ENCODE measurements around the gene MMGT1.

Gene MMGT1

DNA sequence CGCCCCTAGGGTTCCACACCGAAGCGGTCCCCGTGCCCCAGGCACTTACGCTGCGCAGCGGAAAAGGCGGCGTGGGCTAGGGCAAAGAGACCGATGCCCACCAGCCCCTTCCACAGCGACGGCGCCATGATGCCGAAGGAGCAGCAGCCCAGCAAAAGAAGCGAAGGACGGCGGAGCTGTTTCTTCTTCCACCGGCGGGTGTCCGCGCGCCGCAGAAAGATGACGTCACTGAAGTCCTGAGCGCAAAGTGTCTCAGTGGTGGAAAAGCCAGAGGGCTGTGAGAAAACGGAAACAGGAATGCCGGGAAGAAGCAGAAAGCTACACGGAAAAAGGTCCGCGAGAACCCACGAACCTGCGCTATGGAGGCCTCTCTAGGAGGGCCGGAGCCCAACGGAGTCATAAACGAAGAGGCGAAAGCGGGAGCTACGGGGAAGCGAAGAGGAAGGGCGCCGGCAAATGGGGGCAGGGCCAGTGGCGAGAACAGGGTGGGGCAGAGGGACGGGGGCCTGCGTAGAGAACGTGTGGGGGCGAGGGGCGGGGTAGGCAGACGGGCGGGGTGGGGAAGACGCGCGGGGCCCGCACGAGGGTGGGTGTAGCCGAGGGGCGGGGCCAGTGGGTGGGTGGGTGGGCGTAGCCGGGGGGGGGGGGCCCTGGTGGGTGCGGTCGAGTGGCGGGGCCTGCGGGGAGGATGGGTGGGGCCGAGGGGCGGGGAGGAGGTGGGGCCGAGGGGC, at the start of gene MMGT1:
Gene MMGT1 (minus strand): TSS at position 441 of the 731 bp plus-strand sequence. CDS start 313 bp downstream, at position 128.
- peak within 1 kb of the TSS; percentile 80 for H3K4me3 ChIP-seq (ENCODE audit: low read length)
- peak within 1 kb of the TSS; percentile 76 for H3K27ac ChIP-seq (ENCODE audit: low read length)
- no peaks in the 10 kb centered on the region for H3K36me3 ChIP-seq (replicated peaks; ENCODE audit: insufficient read depth, low read length)
- H3K4me2 ChIP-seq (ENCODE audit: low read depth, low read length) = peak within 1 kb of the TSS; percentile 66
- no peaks in the 10 kb centered on the region for H3K9me2 ChIP-seq (replicated peaks; ENCODE audit: insufficient read depth, low read length)
- H3K4me1 ChIP-seq (ENCODE audit: low read length) = no peaks in the 10 kb centered on the region
- H3F3A ChIP-seq (ENCODE audit: insufficient read depth, low read length) = no peaks in the 10 kb centered on the region
- TF ChIP-seq EZH2 (optimal IDR thresholded peaks at IDR 0.05; ENCODE audit: low read depth, low read length) = no peak
- TF ChIP-seq EZH2phosphoT487 (IDR thresholded peaks at IDR 0.05; ENCODE audit: low read length) = no peak
- TF ChIP-seq CTCF (IDR thresholded peaks at IDR 0.05; ENCODE audit: low read length) = no peak
- H2AFZ ChIP-seq (ENCODE audit: low read length) = peak within 1 kb of the TSS; percentile 80
- H3K9ac ChIP-seq (ENCODE audit: low read length) = peak within 1 kb of the TSS; percentile 76
- no peaks in the 10 kb centered on the region for H3K9me3 ChIP-seq (replicated peaks; ENCODE audit: insufficient read depth, low read length)
- H3K79me2 ChIP-seq (ENCODE audit: low read length) = peaks cover 23% of the 10 kb centered on the region
- no peaks in the 10 kb centered on the region for H3K27me3 ChIP-seq (replicated peaks; ENCODE audit: insufficient read depth, low read length)
- no peaks in the 10 kb centered on the region for H4K20me1 ChIP-seq (ENCODE audit: insufficient read depth, low read length)
- peak; percentile 73 for DNase-seq

DNA sequence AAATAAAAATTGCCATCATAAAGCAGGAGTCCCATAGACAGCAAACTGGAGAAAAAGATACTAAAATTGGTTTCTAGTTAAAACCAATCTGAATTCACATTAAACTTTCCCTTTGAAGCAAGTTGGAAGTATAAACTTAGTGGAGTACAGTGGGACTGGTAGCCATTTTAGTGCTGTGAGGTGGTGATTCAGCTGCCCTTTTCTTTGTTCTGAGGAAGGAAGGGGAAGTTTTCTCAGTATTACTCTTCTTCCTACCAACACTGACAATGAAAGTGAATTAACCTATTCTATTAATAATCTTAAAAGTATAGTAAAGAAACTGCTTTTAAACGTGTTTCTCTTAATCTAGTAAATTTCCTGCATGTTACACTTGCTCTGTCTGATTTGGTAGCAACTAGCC, 48.1 kb upstream of the MMGT1 start:
- Histone ChIP-seq H3K9me2 (replicated peaks; ENCODE audit: insufficient read depth, low read length) (no peaks in the 10 kb centered on the region), H3K36me3 (replicated peaks; ENCODE audit: insufficient read depth, low read length) (no peaks in the 10 kb centered on the region), H3K27ac (ENCODE audit: low read length) (peak overlapping the region; percentile 30; the same call in 1 of the 2 replicates), H3K79me2 (ENCODE audit: low read length) (no peaks in the 10 kb centered on the region), H3K27me3 (replicated peaks; ENCODE audit: insufficient read depth, low read length) (no peaks in the 10 kb centered on the region), H3K9ac (ENCODE audit: low read length) (no peak overlapping the region), H2AFZ (ENCODE audit: low read length) (no peak overlapping the region), H3K4me3 (ENCODE audit: low read length) (no peak overlapping the region), H3F3A (ENCODE audit: insufficient read depth, low read length) (no peaks in the 10 kb centered on the region), H3K4me2 (ENCODE audit: low read depth, low read length) (no peak overlapping the region), H3K9me3 (replicated peaks; ENCODE audit: insufficient read depth, low read length) (no peaks in the 10 kb centered on the region), H4K20me1 (ENCODE audit: insufficient read depth, low read length) (no peaks in the 10 kb centered on the region), H3K4me1 (ENCODE audit: low read length) (peaks cover 10% of the 10 kb centered on the region)
- TF ChIP-seq CTCF (IDR thresholded peaks at IDR 0.05; ENCODE audit: low read length) = no peak
- TF ChIP-seq EZH2 (optimal IDR thresholded peaks at IDR 0.05; ENCODE audit: low read depth, low read length) = no peak
- TF ChIP-seq EZH2phosphoT487 (IDR thresholded peaks at IDR 0.05; ENCODE audit: low read length) = no peak
- DNase-seq = no peak

- DNase-seq = no peak
- Histone ChIP-seq H4K20me1 (ENCODE audit: insufficient read depth, low read length) (no peaks in the 10 kb centered on the region), H2AFZ (ENCODE audit: low read length) (no peak overlapping the region), H3F3A (ENCODE audit: insufficient read depth, low read length) (no peaks in the 10 kb centered on the region), H3K36me3 (replicated peaks; ENCODE audit: insufficient read depth, low read length) (no peaks in the 10 kb centered on the region), H3K4me1 (ENCODE audit: low read length) (peaks cover 10% of the 10 kb centered on the region), H3K79me2 (ENCODE audit: low read length) (no peaks in the 10 kb centered on the region), H3K27ac (ENCODE audit: low read length) (peak overlapping the region; percentile 30; the same call in 1 of the 2 replicates), H3K27me3 (replicated peaks; ENCODE audit: insufficient read depth, low read length) (no peaks in the 10 kb centered on the region), H3K9ac (ENCODE audit: low read length) (no peak overlapping the region), H3K4me2 (ENCODE audit: low read depth, low read length) (no peak overlapping the region), H3K9me2 (replicated peaks; ENCODE audit: insufficient read depth, low read length) (no peaks in the 10 kb centered on the region), H3K9me3 (replicated peaks; ENCODE audit: insufficient read depth, low read length) (no peaks in the 10 kb centered on the region), H3K4me3 (ENCODE audit: low read length) (no peak overlapping the region)
- no peak for TF ChIP-seq CTCF (IDR thresholded peaks at IDR 0.05; ENCODE audit: low read length)
- no peak for TF ChIP-seq EZH2 (optimal IDR thresholded peaks at IDR 0.05; ENCODE audit: low read depth, low read length)
- no peak for TF ChIP-seq EZH2phosphoT487 (IDR thresholded peaks at IDR 0.05; ENCODE audit: low read length)
These were observed 47.4 kb upstream of the MMGT1 start for GRCh38 chrX:136021160-136021559.
